GM18511 (cell line): Measurements from ENCODE around the gene SGK2.

Experiments used
- ATAC-seq: cut with Tn5 transposase; IDR thresholded peaks from one replicate; pipeline ENCODE4 v1.9.1; 2021; ENCODE audit warnings: mild to moderate bottlenecking, moderate library complexity; ENCODE audit not compliant: unreplicated experiment

The SGK2 gene

GRCh38 chr20:43536041-43536816 is 22.6 kb upstream of the SGK2 start:
- ATAC-seq = no peak

GRCh38 chr20:43536817-43537440 is 21.9 kb upstream of the SGK2 start:
- ATAC-seq = no peak

GRCh38 chr20:43537921-43538877 is 20.6 kb upstream of the SGK2 start:
- no peak for ATAC-seq

- no peak for ATAC-seq
Measured at GRCh38 chr20:43538878-43539700, 19.7 kb upstream of the SGK2 start.

- no peak for ATAC-seq
Measured at GRCh38 chr20:43539975-43540672, 18.7 kb upstream of the SGK2 start.

- no peak for ATAC-seq
Measured at GRCh38 chr20:43540673-43541060, 18.2 kb upstream of the SGK2 start.

GRCh38 chr20:43541214-43541613 is 17.6 kb upstream of the SGK2 start:
- ATAC-seq = no peak

- no peak for ATAC-seq
Measured at GRCh38 chr20:43542161-43542560, 16.7 kb upstream of the SGK2 start.

GRCh38 chr20:43542674-43543073 is 16.2 kb upstream of the SGK2 start:
- ATAC-seq = no peak

- ATAC-seq = no peak
Measured at GRCh38 chr20:43543138-43543537, 15.7 kb upstream of the SGK2 start.

GRCh38 chr20:43544501-43544900 is 14.3 kb upstream of the SGK2 start:
- ATAC-seq = no peak

- ATAC-seq = no peak
Measured at GRCh38 chr20:43545837-43546578, 12.8 kb upstream of the SGK2 start.

- no peak for ATAC-seq
Measured at GRCh38 chr20:43548273-43548880, 10.4 kb upstream of the SGK2 start.

- no peak for ATAC-seq
Measured at GRCh38 chr20:43549416-43550065, 9.3 kb upstream of the SGK2 start.

GRCh38 chr20:43550456-43550855 is 8.4 kb upstream of the SGK2 start:
- ATAC-seq = no peak

- ATAC-seq = no peak
Measured at GRCh38 chr20:43554369-43554768, 4.5 kb upstream of the SGK2 start.

- no peak for ATAC-seq
Measured at GRCh38 chr20:43559147-43559987, 540 bp downstream of the SGK2 start.

- no peak for ATAC-seq
Measured at GRCh38 chr20:43560974-43561373, 2.1 kb downstream of the SGK2 start.
